KOPT-K1 (cell line): ENCODE results near the gene PRDM16.

Experiments
- H3K27ac ChIP-seq: fragments of 200-600 bp; sonication (generic); 2 replicates; pipeline ENCODE4 v1.5.1; 2016; ENCODE audit warnings: antibody characterized with exemption, mild to moderate bottlenecking, low read depth, low read length; ENCODE audit not compliant: poor library complexity, severe bottlenecking
- H3K36me3 ChIP-seq: fragments of 200-600 bp; sonication (generic); 2 replicates; pipeline ENCODE4 v1.5.1; 2017; ENCODE audit warnings: antibody characterized with exemption, mild to moderate bottlenecking, low read length, moderate library complexity; ENCODE audit not compliant: insufficient read depth
- H3K9me3 ChIP-seq: fragments of 200-600 bp; sonication (generic); 2 replicates; pipeline ENCODE4 v1.5.1; 2017; ENCODE audit warnings: antibody characterized with exemption, low read length, mild to moderate bottlenecking; ENCODE audit not compliant: insufficient read depth, poor library complexity, severe bottlenecking

The PRDM16 gene

GRCh38 chr1:3452866-3453175, 383.8 kb downstream of the PRDM16 start:
- Histone ChIP-seq H3K36me3 (no peaks in the 10 kb centered on the region), H3K27ac (no peak overlapping the region), H3K9me3 (no peaks in the 10 kb centered on the region)

- no peaks in the 10 kb centered on the region for H3K36me3 ChIP-seq
- no peak overlapping the region for H3K27ac ChIP-seq
- no peaks in the 10 kb centered on the region for H3K9me3 ChIP-seq
Observed at GRCh38 chr1:3453203-3453761, 384.3 kb downstream of the PRDM16 start.

DNA sequence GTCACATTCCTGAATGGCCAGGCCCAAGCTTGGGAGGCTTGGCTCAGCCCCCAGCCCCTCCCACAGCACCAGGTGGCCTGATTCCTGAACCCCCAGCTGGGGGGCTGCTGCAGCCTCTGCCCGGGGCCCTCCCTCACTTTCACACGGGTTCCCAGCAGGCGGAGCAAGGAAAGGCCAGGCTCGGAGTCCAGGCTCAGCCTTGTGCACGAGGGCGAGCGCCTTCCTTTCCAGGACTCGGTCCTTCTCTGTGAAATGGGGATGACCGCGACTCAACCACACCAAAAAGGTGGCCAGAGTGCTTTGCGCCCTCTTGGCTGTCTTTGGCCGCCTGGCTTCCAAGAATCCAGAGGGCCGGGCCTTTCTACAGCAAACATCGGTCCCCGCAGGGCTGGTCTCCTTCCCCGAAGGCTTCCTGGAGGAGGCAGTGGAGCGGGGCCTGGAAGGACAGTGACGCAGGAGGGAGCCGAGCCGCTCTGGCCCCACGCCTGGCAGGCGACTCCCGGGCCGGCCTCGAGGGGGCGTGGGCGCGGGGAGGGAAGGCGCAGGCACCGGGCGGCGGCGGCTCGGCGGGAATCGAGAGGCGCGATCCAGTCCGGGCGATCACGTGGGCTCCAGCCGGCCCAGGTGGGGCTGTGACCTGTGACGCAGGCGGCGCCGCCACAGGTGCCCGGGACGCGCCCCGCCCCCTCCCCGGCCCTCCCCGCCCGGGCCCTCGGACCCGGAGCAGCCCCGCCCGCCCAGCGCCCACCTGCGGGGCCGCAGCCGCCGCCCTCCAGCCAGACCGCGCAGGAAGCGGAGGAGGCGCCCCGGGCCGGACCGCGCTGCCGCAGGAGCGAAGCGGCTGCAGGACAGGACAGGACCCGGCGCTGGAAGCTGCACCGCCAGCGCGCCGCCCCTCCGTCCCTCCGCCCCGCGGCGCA, 385.1 kb downstream of the PRDM16 start, which contains the start of gene ARHGEF16:
Gene ARHGEF16, plus strand, starts transcription at position 775 of the 920 bp plus-strand sequence. CDS start 8,420 bp downstream, outside the sequence.
- Histone ChIP-seq H3K27ac (no peak within 1 kb of the TSS), H3K9me3 (no peaks in the 10 kb centered on the region)

DNA sequence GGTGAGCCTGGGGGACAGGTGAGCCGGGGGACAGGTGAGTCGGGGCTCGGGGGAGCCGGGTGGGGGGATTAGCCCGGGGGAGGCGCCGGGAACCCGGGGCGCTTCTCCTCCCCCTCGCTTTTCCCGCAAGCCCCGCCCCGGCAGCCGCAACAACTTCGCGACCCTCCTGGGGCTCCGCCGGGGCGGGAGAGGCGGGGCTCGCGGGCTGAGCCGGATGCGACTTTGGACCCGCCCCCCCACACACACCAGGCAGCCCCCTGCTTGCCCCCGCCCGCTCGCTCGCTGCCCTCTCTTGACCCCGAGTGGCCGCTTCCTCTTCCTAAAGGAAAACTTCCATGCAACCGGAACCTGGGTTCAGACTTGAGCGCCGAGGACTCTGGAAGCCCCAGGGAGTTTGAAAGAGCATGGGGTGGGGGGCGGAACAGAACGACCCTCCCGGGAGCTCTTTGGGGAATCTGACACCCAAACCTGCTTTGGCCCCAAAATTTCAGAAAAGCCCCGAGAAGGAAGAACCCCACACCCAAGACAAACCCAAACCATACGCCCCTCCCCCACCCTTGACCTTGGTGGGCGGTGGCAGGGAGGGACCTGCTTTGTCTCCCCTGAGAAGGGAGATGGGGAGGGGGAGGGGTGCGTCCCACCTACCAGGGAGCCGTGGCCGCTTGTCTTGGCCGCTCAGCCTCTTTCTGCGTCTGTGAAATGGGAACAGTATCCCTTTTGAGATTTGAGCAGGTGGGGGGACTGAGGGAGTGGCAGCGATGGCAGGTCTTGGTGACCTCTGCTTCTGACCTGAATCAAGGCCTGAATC, 386.0 kb downstream of the PRDM16 start:
- Histone ChIP-seq H3K27ac (no peak overlapping the region), H3K36me3 (no peaks in the 10 kb centered on the region), H3K9me3 (no peaks in the 10 kb centered on the region)

More for the DNA sequence above, 385.1 kb downstream of the PRDM16 start, which contains the start of gene ARHGEF16:
- H3K36me3 ChIP-seq: no peaks in the 10 kb centered on the region

DNA sequence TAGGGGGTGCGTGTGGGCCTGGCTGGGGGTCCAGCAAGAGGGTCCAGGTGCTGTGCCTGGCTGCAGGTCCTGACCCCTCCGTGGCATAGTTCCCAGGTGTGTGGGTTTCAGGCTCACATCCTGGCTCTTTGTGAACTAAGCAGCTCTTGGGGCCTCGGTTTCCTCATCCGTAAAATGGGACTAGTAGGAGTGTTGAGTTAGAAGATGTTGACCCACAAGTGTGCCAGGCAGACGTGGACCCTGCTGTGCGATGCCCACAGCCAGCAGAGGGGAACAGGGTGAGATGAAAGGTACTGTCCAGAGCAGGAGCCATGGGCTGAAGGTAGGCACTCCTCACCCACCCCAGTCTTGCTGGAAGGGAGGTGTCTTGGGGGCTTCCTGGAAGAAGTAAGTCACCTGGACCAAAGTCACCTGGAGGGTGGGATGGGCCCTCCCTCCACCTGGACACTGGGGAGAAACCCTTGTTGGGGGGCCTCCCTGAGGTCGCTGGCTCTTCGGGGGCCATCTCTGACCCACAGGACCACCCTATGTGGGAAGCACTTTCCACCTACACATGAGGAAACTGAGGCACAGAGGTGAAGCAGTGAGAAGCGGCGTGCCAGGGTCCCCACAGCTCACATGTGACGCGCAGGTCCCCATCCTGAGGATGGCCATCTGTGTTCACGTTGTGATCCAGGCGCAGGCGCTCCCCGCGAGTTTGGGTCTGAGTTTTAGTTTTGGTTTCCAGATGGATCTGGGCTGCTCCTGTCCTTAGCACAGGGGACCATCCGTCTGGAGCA, 386.9 kb downstream of the PRDM16 start:
- Histone ChIP-seq H3K27ac (no peak overlapping the region), H3K36me3 (no peaks in the 10 kb centered on the region), H3K9me3 (no peaks in the 10 kb centered on the region)

DNA sequence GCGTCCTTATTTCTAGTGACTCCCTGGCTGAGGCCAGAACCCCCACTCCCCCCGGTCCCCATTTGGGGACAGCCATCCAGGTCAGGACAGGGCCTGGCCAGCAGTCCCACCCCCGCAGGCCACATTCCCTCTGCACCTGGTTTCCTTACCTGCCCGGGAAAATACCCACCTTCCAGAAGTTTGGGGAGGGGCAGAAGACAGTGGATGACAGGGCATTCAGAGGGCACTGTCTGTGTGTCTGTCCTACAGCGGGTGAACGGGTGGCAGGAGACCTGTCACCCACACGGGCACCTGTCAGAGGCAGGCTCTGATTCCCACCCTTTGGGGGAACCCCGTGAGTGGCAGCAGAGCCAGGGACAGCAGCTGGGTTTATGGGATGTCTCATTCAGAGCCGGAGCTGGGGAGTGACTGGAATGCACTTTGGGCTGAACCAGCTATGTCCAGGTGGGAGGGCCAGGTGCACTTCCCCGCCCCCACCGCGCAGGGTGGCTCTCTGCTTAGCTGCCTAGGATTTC, 387.5 kb downstream of the PRDM16 start:
- H3K27ac ChIP-seq: no peak overlapping the region

DNA sequence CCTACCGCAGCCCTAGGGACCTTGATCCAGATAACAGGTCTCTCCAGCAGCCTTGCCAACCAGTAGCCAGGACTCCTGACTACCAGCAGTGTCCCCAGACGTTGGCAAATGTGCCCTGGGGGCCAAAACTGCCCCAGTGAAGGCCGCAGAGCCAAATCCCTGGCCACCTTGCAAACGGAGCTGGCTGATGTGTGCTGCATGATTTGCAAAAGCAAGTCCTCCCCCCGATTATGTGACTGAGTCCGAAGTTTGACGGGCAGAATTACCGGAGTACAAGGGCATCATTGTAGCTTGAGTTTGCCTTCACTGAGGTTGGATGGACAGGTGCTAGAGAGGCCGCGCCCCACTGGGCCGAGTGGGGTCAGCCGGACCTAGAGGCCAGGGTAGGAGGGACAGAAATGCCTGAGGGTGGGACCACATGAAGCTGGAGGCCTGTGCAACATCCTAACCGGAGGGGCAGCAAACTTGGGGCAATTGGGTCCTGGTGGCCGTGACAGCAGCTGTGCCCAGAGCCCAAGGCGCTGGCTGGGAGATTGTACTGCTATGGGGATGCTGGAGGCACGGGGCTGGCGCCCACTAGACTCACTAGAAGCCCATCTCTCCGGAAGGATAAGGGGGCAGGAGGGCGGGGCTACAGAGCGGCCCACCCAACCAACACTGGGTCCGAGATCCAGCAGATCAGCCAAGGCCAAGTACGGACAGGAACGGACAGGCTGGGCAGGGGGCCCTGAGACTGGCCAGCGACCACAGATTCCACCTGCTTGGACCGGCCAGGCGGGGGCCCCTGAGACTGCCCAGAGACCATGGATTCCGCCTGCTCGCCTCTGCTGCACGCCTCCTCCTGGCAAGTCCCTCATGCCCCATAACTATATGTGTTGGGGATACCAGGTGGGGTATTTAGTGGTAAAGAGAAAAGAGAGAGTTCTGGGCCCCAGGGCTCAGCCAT, 388.2 kb downstream of the PRDM16 start:
- Histone ChIP-seq H3K27ac (no peak overlapping the region), H3K36me3 (no peaks in the 10 kb centered on the region), H3K9me3 (no peaks in the 10 kb centered on the region)

More for the DNA sequence above, 387.5 kb downstream of the PRDM16 start:
- Histone ChIP-seq H3K36me3 (no peaks in the 10 kb centered on the region), H3K9me3 (no peaks in the 10 kb centered on the region)

- no peaks in the 10 kb centered on the region for H3K36me3 ChIP-seq
- no peaks in the 10 kb centered on the region for H3K9me3 ChIP-seq
- H3K27ac ChIP-seq: no peak overlapping the region
Observed at GRCh38 chr1:3457910-3458883, 389.2 kb downstream of the PRDM16 start.

GRCh38 chr1:3459051-3459908, 390.3 kb downstream of the PRDM16 start:
- H3K9me3 ChIP-seq: no peaks in the 10 kb centered on the region
- H3K36me3 ChIP-seq: no peaks in the 10 kb centered on the region
- no peak overlapping the region for H3K27ac ChIP-seq

- Histone ChIP-seq H3K27ac (no peak overlapping the region), H3K36me3 (no peaks in the 10 kb centered on the region), H3K9me3 (no peaks in the 10 kb centered on the region)
Observed at GRCh38 chr1:3459940-3460671, 391.1 kb downstream of the PRDM16 start.

DNA sequence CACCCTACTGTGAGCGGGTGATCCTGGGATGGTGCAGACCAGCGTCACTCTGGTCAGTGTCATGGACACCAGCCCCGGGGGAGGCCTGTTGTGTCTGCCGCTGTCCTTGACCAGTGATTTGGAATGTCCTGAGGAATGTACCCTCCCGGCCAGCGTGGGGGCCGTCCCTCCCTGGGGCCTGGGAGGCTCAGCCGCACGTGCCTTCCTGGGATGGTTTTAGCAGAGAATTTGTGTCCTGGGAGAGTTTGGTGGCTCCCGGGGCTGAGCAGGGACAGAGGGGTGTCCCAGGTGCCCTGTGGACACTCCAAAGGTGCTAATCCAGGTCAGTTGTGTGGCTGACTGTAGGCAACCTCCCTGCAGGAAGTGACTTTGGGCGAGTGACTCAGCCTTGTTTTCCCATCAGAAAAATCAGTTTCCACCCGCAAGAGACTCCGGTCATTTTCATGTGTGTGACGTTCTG, 391.7 kb downstream of the PRDM16 start:
- no peak overlapping the region for H3K27ac ChIP-seq
- H3K9me3 ChIP-seq: no peaks in the 10 kb centered on the region
- H3K36me3 ChIP-seq: no peaks in the 10 kb centered on the region
